OCI-LY1 (cell line): ENCODE measurements around the gene MEOX2.

Experiments used
- CTCF ChIP-seq: fragments of 200-600 bp; sonication (generic), shearing (Covaris generic); IDR thresholded peaks from 2 replicates; pipeline ENCODE4 v1.5.1; 2017; ENCODE audit warnings: mild to moderate bottlenecking, antibody characterized with exemption, low read length, moderate library complexity, mixed read lengths
- EZH2 ChIP-seq: fragments of 200-600 bp; sonication (generic), shearing (Covaris generic); IDR thresholded peaks from 2 replicates; pipeline ENCODE4 v1.8.0; 2017; ENCODE audit warnings: borderline replicate concordance, mixed run types, mild to moderate bottlenecking, antibody characterized with exemption, low read length, moderate library complexity, mixed read lengths

DNA sequence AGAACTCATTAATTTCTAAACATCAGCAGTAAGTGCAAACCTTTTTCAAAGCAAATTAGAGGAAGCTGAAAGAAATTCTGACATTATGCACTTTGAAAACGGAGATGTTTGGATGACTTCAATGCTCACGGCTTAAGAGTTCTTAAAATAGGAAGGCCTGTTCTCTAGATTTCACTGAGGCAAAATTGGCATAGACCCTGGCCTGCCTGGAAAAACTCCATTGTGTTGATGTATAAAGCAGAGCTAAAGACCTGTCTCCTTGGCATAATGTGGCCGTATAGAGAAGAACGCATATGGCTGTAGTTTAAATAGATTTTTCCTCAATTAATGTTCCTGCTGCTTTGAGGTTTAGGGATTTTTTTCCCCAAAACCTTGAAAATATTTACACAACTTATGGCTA lies 100.2 kb downstream of the MEOX2 start:
- TF ChIP-seq CTCF: no peak
- no peak for TF ChIP-seq EZH2
